HuH-7 (cell line): ENCODE data around the gene FBXW5.

ENCODE experiments used
- DNase-seq: peaks from one replicate; pipeline ENCODE4 v3.0.0; 2011; ENCODE audit warnings: low spot score

Gene FBXW5

DNA sequence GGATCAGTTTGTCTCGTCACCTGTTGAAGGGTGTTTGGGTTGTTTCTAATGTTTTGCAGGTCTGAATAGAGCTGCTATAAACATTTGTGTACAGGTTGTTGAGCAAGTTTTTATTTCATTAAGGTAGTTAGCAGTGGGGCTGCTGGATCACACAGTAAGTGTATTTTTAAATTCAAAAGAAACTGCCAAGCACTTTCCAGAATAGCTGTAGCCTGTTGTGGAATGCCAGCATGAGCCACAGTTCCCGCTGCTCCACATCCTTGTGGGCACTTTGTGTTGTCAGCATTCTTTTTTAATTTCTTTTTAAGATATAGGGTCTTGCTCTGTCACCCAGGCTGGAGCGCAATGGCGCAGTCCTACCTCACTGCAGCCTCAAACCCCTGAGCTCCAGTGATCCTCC is 14.5 kb downstream of the FBXW5 start:
- no peak for DNase-seq

DNA sequence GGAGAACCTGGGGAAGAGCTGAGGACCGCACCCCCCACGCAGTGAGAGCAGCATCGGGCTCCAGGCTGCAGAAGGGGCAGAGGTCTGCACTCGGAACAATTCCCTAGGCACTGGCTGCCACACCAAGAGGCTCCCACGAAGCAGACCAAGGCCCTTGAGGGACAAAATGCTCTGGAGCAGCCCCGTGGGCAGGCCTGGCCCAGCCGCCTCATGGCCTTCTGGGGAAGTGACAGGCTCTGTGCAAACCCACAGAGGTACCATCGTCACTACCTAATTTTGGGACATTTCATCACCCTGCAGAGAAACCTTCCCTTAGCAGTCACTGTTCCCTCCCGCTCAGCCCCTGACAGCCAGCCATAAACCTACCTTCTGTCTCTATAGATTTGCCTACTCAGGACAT is 15.9 kb downstream of the FBXW5 start:
- no peak for DNase-seq

DNA sequence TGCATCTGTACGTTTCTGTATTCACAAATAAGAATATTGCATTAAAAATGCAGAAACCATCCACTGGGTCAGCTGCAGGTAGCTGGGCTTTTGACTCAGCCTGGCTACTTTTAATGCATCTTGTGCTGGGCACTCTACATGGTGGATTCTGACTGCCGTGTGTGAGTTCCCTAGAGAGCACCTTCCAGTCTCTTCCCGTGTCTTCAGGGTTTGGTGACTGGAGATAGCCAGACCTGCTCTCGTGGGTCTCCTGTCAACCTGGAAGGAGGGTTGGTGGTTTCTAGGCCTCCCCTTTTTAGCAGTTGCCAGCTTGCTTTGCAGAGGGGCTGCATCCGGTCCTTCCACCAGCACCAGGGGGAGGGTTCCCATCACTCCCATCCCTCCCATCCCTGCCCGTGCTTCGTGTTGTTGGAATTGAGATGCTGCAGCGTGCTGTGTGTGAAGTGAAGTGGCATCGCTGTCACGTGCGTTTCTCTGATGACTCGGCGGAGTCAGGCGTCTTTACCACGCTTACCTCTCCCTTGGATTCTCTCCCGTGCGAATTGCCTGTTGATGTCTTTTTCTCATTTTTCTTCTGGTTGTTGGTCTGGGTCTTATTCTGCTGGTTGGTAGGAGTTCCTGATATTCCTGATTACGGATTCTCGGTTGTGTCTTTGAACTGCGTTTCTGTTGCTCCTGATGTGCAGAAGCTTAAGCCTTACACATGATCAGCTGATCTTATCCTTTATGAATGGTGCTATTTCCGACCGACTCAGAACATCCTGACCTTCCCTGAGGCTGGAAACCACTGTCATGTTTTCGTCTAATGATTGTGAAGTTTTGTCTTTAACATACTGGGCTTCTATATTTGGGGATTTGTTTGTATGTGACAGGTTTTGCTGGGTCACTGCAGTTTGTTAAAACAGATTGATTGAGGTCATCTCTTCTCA is 16.9 kb downstream of the FBXW5 start:
- DNase-seq, result no peak

DNA sequence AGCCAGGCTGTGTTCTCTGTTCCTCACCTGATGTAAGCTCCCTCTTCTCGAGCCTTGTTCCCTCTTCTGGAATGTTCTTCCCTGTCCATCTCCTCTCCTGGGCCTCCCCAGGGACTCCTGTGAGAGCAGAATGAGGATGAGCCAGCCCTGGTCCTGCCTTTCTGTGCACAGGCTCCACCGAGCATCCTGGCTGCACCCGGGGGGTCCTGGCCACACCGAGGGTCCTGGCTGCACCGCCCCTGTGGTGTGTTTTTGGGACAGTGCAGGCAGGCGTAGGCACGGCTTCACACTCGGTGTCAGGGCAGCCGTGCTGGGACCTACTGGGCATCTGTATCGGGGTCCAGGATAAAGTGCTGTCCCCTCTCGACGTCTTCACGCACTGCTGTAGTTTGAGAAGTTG is 17.8 kb downstream of the FBXW5 start:
- DNase-seq, result no peak

DNA sequence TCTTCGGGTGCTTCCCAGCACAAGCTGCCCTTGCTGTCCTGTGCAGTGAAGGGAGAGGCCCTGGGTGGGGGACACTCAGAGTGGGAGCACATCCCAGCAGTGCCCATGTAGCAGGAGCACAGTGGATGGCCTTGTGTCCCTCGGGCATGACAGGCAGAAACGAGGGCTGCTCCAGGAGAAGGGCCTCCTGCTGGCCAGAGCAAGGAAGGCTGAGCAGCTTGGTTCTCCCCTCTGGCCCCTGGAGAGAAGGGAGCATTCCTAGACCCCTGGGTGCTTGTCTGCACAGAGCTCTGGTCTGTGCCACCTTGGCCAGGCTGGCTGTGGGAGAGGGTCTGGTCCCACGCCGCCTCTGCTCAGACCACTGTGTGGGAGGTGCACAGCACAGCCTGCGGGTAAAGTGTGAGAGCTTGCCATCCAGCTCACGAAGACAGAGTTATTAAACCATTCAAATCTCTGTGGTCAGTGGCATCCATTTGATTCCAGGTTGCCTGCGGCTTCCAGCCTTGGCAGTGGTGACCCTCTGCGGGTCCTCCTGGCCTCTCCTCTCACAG is 18.3 kb downstream of the FBXW5 start:
- no peak for DNase-seq

DNA sequence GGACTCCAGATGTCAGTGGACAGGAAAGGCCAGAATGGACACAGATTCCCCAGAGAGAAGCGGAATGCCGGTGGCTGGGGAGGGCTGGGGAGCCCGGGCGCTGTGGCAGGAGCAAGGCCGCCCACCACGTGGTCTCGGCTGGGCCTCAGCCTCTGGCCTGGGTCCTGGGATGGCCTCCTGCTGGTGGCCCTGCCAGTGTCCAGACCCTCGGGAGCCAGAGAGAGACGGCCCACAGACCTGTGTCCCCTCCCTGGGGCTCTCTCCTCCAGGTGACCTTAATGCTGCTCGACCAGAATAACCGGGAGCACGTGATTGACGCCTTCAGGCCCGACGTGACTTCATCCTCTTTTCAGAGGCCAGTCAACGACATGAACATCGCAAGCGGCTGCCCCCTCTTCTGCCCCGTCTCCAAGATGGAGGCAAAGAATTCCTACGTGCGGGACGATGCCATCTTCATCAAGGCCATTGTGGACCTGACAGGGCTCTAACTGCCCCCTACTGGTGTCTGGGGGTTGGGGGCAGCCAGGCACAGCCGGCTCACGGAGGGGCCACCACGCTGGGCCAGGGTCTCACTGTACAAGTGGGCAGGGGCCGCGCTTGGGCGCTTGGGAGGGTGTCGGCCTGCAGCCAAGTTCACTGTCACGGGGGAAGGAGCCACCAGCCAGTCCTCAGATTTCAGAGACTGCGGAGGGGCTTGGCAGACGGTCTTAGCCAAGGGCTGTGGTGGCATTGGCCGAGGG is 19.0 kb downstream of the FBXW5 start:
- DNase-seq, result no peak

DNA sequence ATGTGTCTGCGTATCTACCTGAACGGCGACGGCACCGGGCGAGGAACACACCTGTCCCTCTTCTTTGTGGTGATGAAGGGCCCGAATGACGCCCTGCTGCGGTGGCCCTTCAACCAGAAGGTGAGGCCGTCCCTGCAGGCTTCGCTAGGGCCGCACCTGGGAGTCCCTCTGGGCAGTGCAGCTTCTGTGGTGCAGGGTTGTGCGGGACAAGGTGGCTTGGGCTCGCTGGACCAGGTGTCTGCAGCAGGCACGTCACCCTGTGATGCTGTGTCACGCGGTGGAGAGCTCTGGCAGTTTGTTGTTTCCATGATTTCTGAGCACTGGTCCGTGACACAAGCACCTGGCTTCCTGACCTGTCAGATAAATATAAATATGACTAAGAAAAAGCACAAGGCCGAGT is 20.7 kb downstream of the FBXW5 start:
- no peak for DNase-seq

DNA sequence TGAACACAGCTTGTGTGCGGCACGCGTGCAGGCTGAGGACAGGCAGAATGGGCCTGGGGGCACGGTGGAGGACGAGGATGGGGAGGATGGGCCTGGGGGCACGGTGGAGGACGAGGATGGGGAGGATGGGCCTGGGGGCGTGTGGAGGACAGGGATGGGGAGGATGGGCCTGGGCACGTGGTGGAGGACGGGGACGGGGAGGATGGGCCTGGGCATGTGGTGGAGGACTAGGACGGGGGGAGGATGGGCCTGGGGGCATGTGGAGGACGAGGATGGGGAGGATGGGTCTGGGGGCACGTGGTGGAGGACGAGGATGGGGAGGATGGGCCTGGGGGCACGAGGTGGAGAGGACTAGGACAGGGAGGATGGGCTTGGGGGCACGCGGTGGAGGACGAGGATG is 22.0 kb downstream of the FBXW5 start:
- DNase-seq, result no peak

DNA sequence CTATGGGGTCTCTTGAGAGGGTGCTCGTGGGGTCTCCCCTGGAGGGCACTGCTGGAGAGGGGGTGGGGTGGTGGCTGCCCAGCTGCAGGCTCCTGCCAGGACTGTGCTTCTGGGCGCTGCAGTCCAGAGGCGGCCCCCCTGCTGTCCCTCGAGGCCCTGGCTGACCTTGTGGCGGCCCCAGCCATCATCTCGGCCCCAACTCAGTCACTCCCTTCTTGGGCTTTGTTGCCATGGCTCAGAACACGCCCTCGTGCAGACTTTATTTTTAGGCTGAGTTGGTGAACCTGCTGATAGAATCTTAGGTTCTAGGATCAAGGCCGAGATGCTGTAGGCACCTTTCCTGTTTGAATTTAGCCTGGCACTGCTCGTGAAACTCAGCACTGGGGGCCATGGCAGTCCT is 22.8 kb downstream of the FBXW5 start:
- no peak for DNase-seq

DNA sequence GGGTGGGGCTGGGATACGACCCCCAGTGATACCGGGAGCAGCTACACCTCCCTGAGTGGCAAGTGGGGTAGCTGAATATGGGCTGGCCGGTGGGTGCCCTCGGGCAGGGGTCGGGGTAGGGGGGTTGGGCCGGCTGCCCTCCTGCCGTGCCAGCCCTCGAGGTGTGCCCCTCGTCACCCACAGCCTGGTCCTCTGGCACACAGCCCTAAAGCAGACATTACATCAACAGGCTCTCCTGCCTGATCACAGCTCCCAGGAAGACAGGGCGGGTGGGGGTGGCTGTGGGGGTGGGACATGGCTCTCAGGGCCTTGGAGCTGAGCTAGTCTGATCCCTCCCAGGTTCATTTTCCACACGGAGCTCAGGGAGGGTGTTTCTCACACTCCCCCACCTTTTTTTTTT is 23.2 kb downstream of the FBXW5 start:
- no peak for DNase-seq

DNA sequence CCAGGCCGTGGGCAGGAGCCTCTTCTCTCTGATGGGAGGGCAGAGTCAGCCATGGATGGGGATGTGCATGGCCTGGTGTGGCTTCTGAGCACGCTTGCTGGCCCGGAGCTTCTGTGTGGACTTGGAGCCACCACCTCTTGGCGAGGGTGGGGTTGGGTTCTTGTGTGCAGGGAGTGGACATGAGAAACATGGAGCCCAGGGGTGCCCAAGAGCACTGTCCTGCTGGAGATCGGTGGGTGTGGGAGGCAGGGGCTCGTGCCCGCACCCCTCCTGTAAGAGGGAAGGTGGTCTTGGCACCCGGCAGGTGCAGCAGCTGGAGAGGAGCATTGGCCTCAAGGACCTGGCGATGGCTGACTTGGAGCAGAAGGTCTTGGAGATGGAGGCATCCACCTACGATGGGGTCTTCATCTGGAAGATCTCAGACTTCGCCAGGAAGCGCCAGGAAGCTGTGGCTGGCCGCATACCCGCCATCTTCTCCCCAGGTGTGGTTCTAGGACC is 23.8 kb downstream of the FBXW5 start:
- DNase-seq, result no peak

DNA sequence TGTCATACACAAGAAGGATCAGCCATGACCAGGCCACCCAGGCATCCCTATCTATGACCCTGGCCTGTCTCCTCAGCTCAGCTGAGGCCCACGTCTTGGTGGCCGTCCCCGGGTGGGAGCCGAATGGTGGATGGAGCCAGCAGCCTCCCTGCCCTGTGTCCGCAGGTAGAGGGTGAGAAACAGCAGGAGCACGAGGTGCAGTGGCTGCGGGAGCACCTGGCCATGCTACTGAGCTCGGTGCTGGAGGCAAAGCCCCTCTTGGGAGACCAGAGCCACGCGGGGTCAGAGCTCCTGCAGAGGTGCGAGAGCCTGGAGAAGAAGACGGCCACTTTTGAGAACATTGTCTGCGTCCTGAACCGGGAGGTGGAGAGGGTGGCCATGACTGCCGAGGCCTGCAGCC is 24.5 kb downstream of the FBXW5 start:
- DNase-seq, result no peak

DNA sequence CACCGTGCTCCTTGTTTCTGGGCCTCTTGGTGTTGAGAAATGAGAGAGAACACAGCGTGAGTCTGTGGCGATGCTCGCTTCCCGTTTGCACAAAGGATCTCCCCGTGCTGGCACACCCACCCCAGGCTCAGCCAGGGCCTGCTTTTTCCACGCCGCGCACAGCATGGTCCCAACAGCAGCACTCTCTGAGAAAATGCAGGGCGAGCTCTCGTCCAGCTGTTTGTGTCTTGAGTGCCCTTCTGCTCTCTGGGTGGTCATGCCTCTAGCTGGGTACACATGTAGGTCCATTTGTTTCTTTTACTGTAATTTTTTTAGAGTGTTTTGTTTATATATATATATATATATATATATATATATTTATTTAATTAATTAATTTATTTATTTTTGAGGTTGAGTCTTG is 26.6 kb downstream of the FBXW5 start:
- DNase-seq, result no peak

DNA sequence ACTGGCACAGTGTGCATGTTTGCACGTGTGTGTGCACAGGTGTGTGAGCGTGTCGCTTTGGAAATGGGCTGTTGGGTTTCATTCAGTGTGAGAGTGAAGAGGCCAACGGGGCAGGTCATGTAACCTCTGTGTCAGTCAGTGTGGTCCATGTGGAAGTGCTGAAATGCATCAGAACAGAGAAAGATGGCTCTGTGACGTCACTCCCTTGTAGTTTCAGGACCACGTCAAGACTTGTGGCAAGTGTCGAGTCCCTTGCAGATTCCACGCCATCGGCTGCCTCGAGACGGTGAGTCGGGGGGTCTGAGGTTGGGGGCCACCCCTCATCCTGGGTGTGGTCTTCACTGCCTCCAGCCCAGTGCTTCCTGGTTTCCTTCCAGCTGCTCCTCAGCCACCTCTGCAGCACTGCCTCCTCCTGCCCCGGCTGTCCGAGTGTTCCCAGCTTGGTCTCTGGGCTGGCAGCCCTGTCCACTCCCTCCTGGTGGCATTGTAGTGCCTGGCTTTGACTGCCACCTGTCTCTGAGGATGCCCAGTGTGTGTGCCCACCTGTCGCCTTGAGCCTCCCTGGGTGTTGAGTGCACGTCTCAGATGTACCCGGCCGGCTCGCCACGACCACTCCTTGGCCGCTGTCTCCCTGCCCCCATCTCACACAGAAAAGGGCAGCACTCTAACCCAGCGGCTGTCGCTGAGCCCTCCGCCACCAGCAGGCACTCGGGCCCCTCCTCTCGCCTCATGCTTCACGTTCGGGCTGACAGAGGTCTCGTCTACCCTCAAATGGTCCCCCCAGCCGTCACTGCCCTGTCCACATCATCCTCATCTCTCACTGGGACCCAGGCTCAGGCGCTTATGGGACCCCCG is 28.0 kb downstream of the FBXW5 start:
- no peak for DNase-seq

DNA sequence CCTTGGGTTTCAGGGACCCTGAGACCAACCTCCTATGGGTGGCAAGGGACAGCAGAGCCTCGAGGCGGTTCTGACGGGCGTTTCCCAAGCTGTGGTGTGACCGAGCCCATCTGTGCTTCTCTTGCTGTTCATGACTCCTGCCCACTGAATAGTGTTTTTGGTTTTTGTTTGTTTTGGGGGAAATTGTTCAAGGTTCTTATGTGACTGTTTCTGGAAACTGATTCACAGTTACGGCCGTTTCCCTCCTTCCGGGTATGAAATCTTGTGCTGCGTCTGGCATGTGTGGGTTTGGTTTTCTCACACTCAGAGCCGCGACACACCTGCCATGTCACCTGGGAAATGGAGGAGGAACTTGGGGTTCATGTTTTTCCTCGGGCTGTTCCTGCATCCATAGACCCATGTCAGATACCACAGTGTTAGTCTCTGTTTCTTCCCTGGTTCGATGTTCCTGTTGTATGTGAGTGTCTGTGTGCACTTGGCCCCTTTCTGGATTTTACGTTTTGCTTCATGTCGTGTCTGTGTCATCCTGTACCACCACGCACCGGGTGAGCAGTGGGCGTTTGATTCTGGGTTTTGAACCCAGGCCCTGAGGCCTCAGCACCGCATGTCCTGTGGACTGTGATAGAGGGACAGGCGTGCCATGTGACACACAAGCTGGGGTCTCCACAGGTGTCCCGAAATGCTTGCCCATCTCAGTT is 28.8 kb downstream of the FBXW5 start:
- no peak for DNase-seq

DNA sequence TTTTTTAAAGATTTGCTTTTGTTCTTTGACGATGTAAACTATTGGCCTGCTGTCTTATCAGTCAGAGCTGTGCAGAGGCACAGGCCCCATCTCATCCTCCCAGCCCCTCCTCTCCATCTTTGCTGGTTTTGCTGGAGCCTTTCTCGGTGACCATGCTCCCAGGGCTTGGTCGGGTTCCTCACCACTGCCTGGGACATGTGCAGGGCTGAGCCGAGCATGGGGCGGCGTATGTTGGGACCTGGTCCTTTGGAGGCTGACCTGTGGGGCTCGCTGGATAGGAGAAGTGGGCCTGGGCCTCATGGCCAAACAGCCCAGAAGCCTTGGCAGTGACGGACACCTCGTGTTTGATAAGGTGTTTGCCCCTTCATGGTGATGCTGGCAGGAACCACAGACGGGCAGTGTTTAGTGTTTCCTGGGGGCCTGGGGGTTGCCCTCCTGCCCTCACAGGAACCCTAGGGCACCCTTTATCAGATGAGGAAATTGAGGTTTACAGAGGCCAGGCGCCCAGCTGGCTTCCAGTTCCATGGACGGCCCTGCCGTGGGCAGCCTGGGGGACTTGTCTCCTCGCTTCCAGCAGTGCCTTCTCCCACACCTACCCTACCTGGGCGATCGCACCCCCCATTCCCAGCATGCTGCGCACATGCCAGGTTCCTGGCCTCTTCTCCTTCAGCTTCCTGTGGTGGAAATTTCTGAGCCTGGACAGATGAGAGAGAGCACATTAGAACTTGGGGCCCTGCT is 30.7 kb downstream of the FBXW5 start:
- no peak for DNase-seq

DNA sequence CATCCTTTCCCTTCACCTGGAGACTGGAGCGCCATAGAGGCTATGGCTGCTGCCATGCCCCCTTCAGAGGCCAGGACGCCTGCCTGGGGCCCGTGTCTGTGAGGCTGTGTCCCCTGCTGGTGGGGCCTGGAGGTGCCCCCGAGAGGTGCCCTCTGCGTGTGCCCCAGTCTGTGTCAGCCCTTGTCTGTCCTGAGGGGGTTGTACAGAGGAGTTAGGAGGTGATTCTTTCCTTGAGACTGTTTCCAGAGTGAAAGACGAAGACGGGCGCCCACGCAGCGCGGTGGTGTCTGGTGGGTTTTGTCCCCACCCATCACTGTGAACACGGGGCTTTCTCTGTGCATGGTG is 33.7 kb downstream of the FBXW5 start:
- DNase-seq, result no peak

DNA sequence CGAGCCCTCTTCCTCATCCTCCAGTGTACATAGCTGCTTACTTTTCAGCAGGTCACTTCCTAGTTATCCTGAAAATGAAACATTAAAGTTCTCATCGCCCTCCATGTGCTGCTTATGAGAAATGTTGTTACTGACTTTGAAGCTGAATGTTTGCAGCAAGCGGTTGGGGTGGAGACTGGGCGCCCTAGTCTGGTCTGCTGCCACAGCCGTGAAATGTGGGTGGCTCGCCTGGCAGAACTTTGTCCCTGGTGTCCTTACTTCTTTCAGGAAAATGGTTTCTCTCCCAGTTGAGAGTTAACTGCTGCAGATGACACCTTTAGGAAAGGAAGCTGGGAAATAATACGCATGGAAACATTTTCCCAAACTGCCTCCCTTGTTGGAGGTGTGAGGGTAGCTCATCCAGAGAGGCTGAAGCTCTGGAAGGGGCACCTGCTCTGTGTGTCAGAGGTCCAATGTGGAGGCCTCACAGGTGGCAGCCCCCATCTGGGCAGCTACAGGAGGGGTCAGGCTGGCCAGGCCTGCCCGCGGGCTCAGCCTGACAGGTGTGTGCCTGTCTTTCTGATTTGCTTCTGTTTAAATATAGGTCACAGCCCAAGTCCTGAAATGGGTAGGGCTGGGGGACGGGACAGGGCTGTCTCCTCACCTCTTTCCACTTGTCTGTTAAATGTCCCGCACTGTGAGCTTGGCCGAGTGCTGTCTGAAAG is 34.2 kb downstream of the FBXW5 start:
- no peak for DNase-seq

DNA sequence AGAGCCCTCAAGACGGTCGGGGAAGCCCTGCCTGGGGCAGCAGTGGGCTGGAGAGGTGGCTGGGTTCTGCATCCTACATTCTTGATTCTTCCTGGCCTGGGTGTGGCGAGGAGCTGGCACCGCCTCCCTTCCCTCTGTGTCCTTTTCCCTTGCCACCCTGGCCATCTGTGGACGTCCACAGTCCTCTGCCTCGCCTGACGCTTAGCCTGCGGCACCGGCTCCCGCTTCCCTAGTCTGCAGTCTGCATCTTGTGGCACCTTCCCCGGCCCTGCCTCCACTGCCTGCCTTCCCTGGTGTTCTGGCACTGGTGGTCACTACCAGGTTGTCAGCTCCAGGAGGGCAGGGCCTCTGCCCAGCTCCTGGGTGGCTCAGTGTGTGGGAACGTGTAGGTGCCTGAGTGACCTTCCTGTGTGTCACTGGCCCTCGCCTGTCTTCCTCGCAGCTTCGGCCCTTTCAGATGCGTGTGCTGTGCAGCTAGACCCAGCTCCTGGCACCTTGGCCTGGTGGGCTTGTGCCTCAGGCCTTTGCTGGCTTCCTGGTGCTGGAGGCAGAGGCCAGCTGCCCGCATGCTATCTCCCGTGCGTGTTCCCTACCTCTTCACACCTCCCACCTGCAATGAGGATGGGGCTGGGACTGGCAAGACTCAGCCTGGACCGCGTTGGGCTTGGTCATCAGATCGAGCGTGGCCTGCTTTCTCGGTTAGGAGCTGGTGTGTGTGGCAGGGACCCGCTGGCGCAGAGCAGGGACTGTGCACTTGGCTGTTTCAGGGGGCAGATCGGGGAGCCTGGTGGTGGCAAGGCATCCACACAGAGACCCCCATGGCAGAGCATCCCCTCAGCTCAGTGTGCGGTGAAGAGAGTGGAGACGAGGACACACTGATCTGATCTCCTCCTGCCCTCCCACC is 37.3 kb downstream of the FBXW5 start:
- DNase-seq, result no peak
